ENCODE data around the gene RNF213.
A peak's percentile ranks its signal among the peaks of the same experiment; 100 is the strongest.
"Not testable (repeated sequence)": the region's sequence is repeated elsewhere in the genome, so short reads cannot be mapped to it uniquely, and the experiment has no call there.

The RNF213 gene

DNA sequence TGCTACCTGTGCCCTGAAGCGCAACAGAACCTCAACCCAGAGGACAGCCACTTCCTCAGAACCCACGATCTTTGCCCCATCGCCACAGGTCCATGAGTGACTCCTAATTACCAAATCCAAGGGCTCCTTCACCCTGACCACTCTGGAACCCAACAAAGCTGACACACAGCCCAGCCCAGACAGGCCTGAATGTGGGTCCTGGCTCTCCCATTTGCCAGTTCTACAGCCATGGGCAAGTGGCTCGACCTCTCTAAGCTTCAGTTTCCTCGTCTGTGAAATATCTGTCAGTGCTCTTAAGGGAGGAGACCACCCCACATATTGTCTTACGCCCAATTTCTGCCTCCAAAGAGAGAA is 136.4 kb downstream of the RNF213 start:
- no peak overlapping the region for H3K4me3 ChIP-seq (ENCODE audit: low read depth, low read length)
- no peak for DNase-seq (ENCODE audit: low read depth)
- TF ChIP-seq, protein P1, sequence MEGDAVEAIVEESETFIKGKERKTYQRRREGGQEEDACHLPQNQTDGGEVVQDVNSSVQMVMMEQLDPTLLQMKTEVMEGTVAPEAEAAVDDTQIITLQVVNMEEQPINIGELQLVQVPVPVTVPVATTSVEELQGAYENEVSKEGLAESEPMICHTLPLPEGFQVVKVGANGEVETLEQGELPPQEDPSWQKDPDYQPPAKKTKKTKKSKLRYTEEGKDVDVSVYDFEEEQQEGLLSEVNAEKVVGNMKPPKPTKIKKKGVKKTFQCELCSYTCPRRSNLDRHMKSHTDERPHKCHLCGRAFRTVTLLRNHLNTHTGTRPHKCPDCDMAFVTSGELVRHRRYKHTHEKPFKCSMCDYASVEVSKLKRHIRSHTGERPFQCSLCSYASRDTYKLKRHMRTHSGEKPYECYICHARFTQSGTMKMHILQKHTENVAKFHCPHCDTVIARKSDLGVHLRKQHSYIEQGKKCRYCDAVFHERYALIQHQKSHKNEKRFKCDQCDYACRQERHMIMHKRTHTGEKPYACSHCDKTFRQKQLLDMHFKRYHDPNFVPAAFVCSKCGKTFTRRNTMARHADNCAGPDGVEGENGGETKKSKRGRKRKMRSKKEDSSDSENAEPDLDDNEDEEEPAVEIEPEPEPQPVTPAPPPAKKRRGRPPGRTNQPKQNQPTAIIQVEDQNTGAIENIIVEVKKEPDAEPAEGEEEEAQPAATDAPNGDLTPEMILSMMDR (conservative IDR thresholded peaks at IDR 0.05; ENCODE audit: low read depth, low read length), result no peak

DNA sequence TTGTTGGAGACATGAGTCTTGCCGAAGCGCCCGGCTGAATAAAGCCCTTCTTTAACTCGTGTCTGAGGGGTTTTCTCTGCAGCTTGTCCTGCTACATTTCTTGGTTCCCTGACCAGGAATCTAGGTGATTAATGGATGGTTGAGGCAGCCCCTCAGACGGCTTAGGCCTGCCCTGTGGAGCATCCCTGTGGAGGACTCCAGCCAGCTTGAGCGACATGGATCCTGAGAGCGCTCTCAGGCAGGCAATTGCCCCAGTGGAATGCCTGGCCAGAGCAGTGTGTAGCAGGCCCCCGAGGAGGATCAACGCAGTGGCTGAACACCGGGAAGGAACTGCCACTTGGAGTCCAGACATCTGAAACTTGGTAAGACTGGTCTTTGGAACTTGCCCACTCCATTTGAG is 137.0 kb downstream of the RNF213 start:
- DNase-seq (ENCODE audit: low read depth), result no peak
- no peak overlapping the region for H3K4me3 ChIP-seq (ENCODE audit: low read depth, low read length)
- TF ChIP-seq, protein P1 (conservative IDR thresholded peaks at IDR 0.05; ENCODE audit: low read depth, low read length), result no peak

DNA sequence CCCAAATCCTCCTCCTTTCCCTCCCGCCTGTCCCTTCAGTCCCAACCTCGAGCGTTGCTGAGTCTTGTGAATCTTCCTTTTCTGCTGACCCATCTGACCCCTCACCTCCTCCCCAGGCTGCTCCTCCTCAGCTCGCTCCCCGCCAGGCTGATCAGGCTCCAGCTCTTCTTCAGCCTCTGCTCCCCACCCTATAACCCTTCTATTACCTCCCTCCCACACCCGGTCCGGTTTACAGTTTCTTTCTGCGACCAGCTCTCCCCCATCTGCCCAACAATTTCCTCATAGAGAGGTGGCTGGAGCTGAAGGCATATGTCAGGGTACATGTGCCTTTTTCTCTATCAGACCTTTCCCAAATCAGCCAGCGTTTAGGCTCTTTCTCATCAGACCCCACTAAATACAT is 140.4 kb downstream of the RNF213 start:
- H3K4me3 ChIP-seq (ENCODE audit: low read depth, low read length); DNase-seq (ENCODE audit: low read depth): not testable (repeated sequence)

DNA sequence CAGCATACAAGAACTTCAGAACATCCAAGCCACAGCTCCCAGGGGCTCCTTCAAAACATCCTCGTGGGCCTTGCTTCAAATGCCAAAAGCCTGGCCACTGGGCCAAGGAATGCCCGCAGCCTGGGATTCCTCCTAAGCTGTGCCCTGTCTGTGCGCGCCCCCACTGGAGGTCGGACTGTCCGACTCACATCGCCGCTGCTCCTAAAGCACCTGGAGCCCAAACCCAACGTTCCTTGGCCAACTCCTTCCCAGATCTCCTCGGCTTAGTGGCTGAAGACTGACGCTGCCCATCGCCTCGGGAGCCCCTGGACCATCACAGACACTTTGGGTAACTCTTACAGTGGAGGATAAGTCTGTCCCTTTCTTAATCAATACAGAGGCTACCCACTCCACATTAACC is 141.4 kb downstream of the RNF213 start:
- DNase-seq (ENCODE audit: low read depth); H3K4me3 ChIP-seq (ENCODE audit: low read depth, low read length): not testable (repeated sequence)

DNA sequence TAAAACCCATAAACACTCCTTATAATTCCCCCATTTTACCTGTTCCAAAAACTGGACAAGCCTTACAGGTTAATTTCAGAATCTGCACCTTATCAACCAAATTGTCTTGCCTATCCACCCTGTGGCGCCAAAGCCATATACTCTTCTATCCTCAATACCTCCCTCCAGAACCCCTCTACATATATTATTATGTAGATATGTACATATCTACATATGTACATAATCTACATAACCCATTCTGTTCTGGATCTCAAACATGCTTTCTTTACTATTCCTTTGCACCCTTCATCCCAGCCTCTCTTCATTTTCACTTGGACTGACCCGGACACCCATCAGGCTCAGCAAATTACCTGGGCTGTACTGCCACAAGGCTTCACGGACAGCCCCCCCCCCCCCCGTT is 142.3 kb downstream of the RNF213 start:
- H3K4me3 ChIP-seq (ENCODE audit: low read depth, low read length), result no peak overlapping the region
- TF ChIP-seq, protein P1 (conservative IDR thresholded peaks at IDR 0.05; ENCODE audit: low read depth, low read length), result no peak
- DNase-seq (ENCODE audit: low read depth), result no peak

DNA sequence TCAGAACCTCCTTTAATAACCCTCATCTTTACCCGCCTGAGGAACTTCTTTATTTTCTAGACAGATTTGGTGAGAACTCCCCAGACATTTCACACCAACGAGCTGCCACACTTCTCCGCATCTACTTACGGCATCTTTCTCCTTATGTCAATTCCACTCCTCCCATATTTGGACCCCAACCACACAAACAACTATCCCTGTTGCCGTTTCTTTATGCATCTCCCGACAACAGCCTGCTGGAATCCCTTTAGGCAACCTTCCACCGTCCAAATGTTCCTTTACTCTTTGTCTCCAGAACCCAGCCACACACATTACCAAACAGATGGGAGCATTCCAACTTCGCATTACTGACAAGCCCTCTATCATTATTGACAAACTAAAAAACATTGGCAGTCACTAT is 145.5 kb downstream of the RNF213 start:
- no peak overlapping the region for H3K4me3 ChIP-seq (ENCODE audit: low read depth, low read length)
- DNase-seq (ENCODE audit: low read depth), result no peak
- TF ChIP-seq, protein P1 (conservative IDR thresholded peaks at IDR 0.05; ENCODE audit: low read depth, low read length), result no peak

DNA sequence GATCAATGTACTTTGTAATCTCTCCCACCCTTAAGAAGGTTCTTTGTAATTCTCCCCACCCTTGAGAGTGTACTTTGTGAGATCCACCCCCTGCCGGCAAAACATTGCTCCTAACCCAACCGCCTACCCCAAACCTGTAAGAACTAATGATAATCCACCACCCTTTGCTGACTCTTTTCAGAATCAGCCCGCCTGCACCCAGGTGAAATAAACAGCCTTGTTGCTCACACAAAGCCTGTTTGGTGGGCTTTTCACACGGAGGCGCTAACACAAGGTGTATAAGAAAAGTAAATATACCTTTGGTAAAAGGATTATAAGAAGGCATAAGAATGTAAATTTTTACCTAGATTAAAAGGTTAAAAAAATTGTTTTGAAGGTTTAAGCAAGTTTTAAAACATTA is 147.3 kb downstream of the RNF213 start:
- not testable (repeated sequence) for DNase-seq (ENCODE audit: low read depth); H3K4me3 ChIP-seq (ENCODE audit: low read depth, low read length)

DNA sequence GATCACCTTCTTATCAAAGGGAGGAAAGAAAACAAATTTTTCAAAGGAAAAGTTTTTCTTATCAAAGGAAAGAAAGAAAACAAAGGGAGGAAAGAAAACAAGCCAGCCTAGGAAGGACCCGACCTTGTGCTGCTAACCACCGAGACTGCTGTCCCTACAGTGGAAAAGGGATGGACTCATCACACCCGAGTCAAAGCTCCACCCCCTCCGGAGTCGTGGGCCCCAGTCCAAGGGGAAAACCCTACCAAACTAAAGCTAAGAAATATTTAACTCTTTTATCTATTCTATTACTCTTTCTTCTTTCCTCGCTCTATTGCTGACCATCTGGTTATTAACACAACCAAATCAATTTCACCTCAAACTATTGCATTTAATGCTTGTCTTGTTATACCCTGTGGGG is 148.2 kb downstream of the RNF213 start:
- TF ChIP-seq, protein P1 (conservative IDR thresholded peaks at IDR 0.05; ENCODE audit: low read depth, low read length), result no peak
- DNase-seq (ENCODE audit: low read depth), result peak; percentile 15
- no peak overlapping the region for H3K4me3 ChIP-seq (ENCODE audit: low read depth, low read length)

DNA sequence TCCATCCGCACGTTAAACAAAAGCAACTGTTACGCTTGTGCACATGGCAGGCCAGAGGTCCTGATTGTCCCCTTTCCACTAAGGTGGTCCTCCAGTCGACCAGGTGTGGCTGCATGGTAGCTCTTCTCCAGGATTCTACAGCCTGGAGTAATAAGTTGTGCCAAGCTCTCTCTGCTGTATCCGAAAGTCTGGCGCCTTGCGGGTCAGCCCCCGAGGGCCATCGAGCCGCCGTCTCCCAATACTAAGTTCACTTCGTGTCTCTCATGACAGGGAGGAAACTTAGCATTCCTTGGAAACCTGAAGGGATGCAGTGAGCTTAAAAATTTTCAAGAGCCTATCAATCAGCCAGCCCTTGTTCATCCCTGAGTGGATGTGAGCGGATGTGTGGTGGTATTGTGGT is 149.0 kb downstream of the RNF213 start:
- no peak overlapping the region for H3K4me3 ChIP-seq (ENCODE audit: low read depth, low read length)
- DNase-seq (ENCODE audit: low read depth), result no peak
- TF ChIP-seq, protein P1 (conservative IDR thresholded peaks at IDR 0.05; ENCODE audit: low read depth, low read length), result no peak

DNA sequence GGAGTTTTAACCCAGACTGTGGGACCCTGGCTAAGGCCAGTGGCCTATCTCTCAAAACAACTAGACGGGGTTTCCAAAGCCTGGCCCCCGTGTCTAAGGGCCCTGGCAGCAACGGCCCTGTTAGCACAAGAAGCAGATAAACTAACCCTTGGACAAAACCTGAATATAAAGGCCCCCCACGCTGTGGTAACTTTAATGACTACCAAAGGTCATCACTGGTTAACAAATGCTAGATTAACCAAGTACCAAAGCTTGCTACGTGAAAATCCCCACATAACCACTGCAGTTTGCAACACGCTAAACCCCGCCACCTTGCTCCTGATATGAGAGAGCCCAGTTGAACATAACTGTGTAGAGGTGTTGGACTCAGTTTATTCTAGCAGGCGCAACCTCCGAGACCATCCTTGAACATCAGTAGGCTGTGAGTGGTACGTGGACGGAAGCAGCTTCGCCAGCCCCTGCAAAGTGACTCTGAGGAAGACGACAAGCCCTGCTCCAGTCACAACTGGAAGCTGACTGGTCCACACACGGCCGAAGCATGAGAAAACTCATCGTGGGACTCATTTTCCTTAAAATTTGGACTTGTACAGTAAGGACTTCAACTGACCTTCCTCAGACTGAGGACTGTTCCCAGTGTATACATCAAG is 149.9 kb downstream of the RNF213 start:
- not testable (repeated sequence) for H3K4me3 ChIP-seq (ENCODE audit: low read depth, low read length); DNase-seq (ENCODE audit: low read depth)
